Measurements from ENCODE around the gene RPS15.

- TF ChIP-seq CTCF (IDR thresholded peaks at IDR 0.05; ENCODE audit: insufficient read depth, low read depth, low read length) (no peak), EZH2 (IDR thresholded peaks at IDR 0.05; ENCODE audit: insufficient read depth, low read length) (no peak)
These were observed 15.5 kb downstream of the RPS15 start for GRCh38 chr19:1453525-1454364.
